GM21515 (cell line): ENCODE results near the gene DYNC1H1.

Source experiments
- ATAC-seq: cut with Tn5 transposase; IDR thresholded peaks from one replicate; pipeline ENCODE4 v1.9.1; 2021; ENCODE audit not compliant: unreplicated experiment

The DYNC1H1 gene

GRCh38 chr14:101939646-101940170, 24.7 kb upstream of the DYNC1H1 start:
- ATAC-seq = no peak

- no peak for ATAC-seq
Measured at GRCh38 chr14:101944451-101944850, 19.9 kb upstream of the DYNC1H1 start.

- ATAC-seq = no peak
Measured at GRCh38 chr14:101945171-101945570, 19.2 kb upstream of the DYNC1H1 start.

GRCh38 chr14:101947577-101947903, 16.8 kb upstream of the DYNC1H1 start:
- ATAC-seq = peak; percentile 4

GRCh38 chr14:101947904-101948665, 16.3 kb upstream of the DYNC1H1 start:
- peak; percentile 92 for ATAC-seq

- peak; percentile 8 for ATAC-seq
Measured at GRCh38 chr14:101948666-101949216, 15.6 kb upstream of the DYNC1H1 start.

- ATAC-seq = no peak
Measured at GRCh38 chr14:101950100-101950499, 14.3 kb upstream of the DYNC1H1 start.

GRCh38 chr14:101950516-101951215, 13.7 kb upstream of the DYNC1H1 start:
- ATAC-seq = no peak

- ATAC-seq = no peak
Measured at GRCh38 chr14:101953151-101953550, 11.2 kb upstream of the DYNC1H1 start.

GRCh38 chr14:101954501-101954900, 9.9 kb upstream of the DYNC1H1 start:
- no peak for ATAC-seq

GRCh38 chr14:101955695-101956161, 8.6 kb upstream of the DYNC1H1 start:
- no peak for ATAC-seq

- ATAC-seq = no peak
Measured at GRCh38 chr14:101956179-101956885, 8.0 kb upstream of the DYNC1H1 start.

GRCh38 chr14:101957406-101958234, 6.8 kb upstream of the DYNC1H1 start:
- ATAC-seq = no peak

GRCh38 chr14:101958418-101959180, 5.8 kb upstream of the DYNC1H1 start:
- ATAC-seq = no peak

- ATAC-seq = no peak
Measured at GRCh38 chr14:101959277-101959676, 5.1 kb upstream of the DYNC1H1 start.

GRCh38 chr14:101960225-101960624, 4.1 kb upstream of the DYNC1H1 start:
- ATAC-seq = no peak

GRCh38 chr14:101961011-101961721, 3.2 kb upstream of the DYNC1H1 start:
- no peak for ATAC-seq

- ATAC-seq = no peak
Measured at GRCh38 chr14:101961746-101962502, 2.4 kb upstream of the DYNC1H1 start.
